Sigmoid colon (tissue), 3 donors: ENCODE results near the gene SLC22A4.

ENCODE experiments used
- POLR2A ChIP-seq, 2 donors: fragments of 450-650 bp; IDR thresholded peaks; one replicate each; pipeline ENCODE4 v1.6.1; 2016; ENCODE audit warnings: antibody characterized with exemption in 2 of 2, mild to moderate bottlenecking in 2 of 2, moderate library complexity in 2 of 2
- TF ChIP-seq, protein P1 (sequence below), 4 experiments: fragments of 450-650 bp in 3 of 4; fragments of 200-600 bp in 1 of 4; IDR thresholded peaks; one replicate each; pipeline ENCODE4 v1.5.1; 2016 to 2019; ENCODE audit warnings: antibody characterized with exemption in 4 of 4, mild to moderate bottlenecking in 3 of 4, moderate library complexity in 2 of 4

DNA sequence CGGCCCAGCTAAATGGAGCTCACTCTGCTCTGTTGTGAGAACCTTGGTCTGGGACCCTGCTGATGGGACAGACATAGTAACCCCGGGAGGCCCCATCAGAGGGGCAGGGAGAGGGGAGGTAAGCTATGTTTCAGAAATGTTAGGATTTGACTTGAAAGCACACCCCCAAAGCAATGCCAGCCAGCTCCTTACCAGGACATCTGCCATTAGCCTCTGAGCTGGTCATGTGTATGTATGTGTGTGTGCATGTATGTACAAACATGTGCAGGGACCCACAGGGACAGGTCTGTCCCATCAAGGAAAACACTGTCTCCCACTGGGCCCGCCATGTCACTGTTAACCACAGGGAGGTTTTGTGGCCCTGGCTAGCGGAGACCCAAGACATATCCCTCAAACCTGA lies 14.5 kb downstream of the SLC22A4 start:
- TF ChIP-seq, protein P1, sequence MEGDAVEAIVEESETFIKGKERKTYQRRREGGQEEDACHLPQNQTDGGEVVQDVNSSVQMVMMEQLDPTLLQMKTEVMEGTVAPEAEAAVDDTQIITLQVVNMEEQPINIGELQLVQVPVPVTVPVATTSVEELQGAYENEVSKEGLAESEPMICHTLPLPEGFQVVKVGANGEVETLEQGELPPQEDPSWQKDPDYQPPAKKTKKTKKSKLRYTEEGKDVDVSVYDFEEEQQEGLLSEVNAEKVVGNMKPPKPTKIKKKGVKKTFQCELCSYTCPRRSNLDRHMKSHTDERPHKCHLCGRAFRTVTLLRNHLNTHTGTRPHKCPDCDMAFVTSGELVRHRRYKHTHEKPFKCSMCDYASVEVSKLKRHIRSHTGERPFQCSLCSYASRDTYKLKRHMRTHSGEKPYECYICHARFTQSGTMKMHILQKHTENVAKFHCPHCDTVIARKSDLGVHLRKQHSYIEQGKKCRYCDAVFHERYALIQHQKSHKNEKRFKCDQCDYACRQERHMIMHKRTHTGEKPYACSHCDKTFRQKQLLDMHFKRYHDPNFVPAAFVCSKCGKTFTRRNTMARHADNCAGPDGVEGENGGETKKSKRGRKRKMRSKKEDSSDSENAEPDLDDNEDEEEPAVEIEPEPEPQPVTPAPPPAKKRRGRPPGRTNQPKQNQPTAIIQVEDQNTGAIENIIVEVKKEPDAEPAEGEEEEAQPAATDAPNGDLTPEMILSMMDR (IDR thresholded peaks at IDR 0.05): no peak
- TF ChIP-seq POLR2A (IDR thresholded peaks at IDR 0.05): no peak
